ENCODE results near the gene FCSK.
A peak's percentile ranks its signal among the peaks of the same experiment; 100 is the strongest.
"Not testable (repeated sequence)": the region's sequence is repeated elsewhere in the genome, so short reads cannot be mapped to it uniquely, and the experiment has no call there.

FCSK gene

GRCh38 chr16:70412385-70412784 lies 42.0 kb upstream of the FCSK start:
- no peak overlapping the region for H3K4me2 ChIP-seq (ENCODE audit: low read length)
- H4K12ac ChIP-seq (ENCODE audit: low read depth, low read length): no peak overlapping the region
- H3K14ac ChIP-seq (ENCODE audit: low read length): no peak overlapping the region
- no peak overlapping the region for H2AFZ ChIP-seq (ENCODE audit: insufficient read depth, low read length, poor library complexity)
- H3K4me3 ChIP-seq (ENCODE audit: low read depth, low read length): no peak overlapping the region
- H4K91ac ChIP-seq (ENCODE audit: low read depth, low read length): no peak overlapping the region
- H3K9ac ChIP-seq (ENCODE audit: low read length): no peak overlapping the region
- peaks cover 4% of the 10 kb centered on the region for H3K79me2 ChIP-seq (ENCODE audit: control insufficient read depth, insufficient read depth, low read length, poor library complexity)
- no peak overlapping the region for H2BK120ac ChIP-seq (ENCODE audit: insufficient read depth, low read length, poor library complexity)
- no peak overlapping the region for H3K4ac ChIP-seq (ENCODE audit: low read depth, low read length)
- no peak overlapping the region for H4K8ac ChIP-seq (ENCODE audit: low read depth, low read length)
- H3K36me3 ChIP-seq (ENCODE audit: control insufficient read depth in 1 of 2, insufficient read depth in 2 of 2, low read length in 2 of 2): peaks cover 8 to 12% of the 10 kb centered on the region in 2 experiments
- no peak overlapping the region for H2BK12ac ChIP-seq (ENCODE audit: low read length)
- no CpG with 5 or more reads among the region's 8 CpGs for WGBS (ENCODE audit: extremely low coverage, insufficient coverage, insufficient read length)
- H2BK5ac ChIP-seq (ENCODE audit: low read depth, low read length, poor library complexity): no peak overlapping the region
- no peak overlapping the region for H2AK5ac ChIP-seq (ENCODE audit: low read length)
- no peak overlapping the region for H3K23ac ChIP-seq (ENCODE audit: low read length)
- DNase-seq: no peak
- H3K79me1 ChIP-seq (ENCODE audit: low read length): no peaks in the 10 kb centered on the region
- no peaks in the 10 kb centered on the region for H3K27me3 ChIP-seq (ENCODE audit: insufficient read depth, low read length)
- no peaks in the 10 kb centered on the region for H3K9me3 ChIP-seq (ENCODE audit: insufficient read depth, low read depth, low read length)
- H3K18ac ChIP-seq (ENCODE audit: low read length): no peak overlapping the region
- H3K27ac ChIP-seq (ENCODE audit: low read depth, low read length): no peak overlapping the region
- peaks cover 12 to 13% of the 10 kb centered on the region in 2 experiments for H3K4me1 ChIP-seq (ENCODE audit: control insufficient read depth in 1 of 2, insufficient read depth in 2 of 2, low read length in 2 of 2)

DNA sequence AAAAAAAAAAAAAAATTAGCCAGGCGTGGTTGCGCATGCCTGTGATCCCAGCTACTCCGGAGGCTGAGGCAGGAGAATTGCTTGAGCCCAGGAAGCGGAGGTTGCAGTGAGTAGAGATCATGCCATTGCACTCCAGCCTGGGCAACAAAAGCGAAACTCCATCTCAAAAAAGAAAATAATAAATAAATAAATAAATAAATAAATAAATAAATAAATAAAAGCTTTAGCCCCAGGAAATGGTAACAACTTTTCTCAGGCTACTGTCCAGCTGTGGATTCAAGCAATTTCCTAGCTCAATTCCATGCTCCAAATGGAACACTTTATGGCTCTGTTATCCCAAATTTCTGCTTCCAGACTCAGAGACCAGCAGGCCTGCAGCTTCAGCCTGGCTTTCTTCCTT lies 40.8 kb upstream of the FCSK start:
- H4K12ac ChIP-seq (ENCODE audit: low read depth, low read length): not testable (repeated sequence)

GRCh38 chr16:70416748-70417616 lies 37.4 kb upstream of the FCSK start:
- Histone ChIP-seq H3K9me3 (ENCODE audit: insufficient read depth, low read depth, low read length) (no peaks in the 10 kb centered on the region), H3K27me3 (ENCODE audit: insufficient read depth, low read length) (no peaks in the 10 kb centered on the region), H2BK5ac (ENCODE audit: low read depth, low read length, poor library complexity) (no peak overlapping the region), H3K4ac (ENCODE audit: low read depth, low read length) (peak overlapping the region; percentile 65), H3K18ac (ENCODE audit: low read length) (no peak overlapping the region), H3K4me1 (ENCODE audit: control insufficient read depth in 1 of 2, insufficient read depth in 2 of 2, low read length in 2 of 2) (peaks cover 18 to 21% of the 10 kb centered on the region in 2 experiments), H3K36me3 (ENCODE audit: control insufficient read depth in 1 of 2, insufficient read depth in 2 of 2, low read length in 2 of 2) (peaks cover 11 to 17% of the 10 kb centered on the region in 2 experiments), H2AK5ac (ENCODE audit: low read length) (no peak overlapping the region), H4K8ac (ENCODE audit: low read depth, low read length) (no peak overlapping the region), H3K14ac (ENCODE audit: low read length) (no peak overlapping the region), H3K9ac (ENCODE audit: low read length) (no peak overlapping the region), H3K23ac (ENCODE audit: low read length) (no peak overlapping the region), H4K12ac (ENCODE audit: low read depth, low read length) (no peak overlapping the region), H2BK120ac (ENCODE audit: insufficient read depth, low read length, poor library complexity) (no peak overlapping the region), H2BK12ac (ENCODE audit: low read length) (no peak overlapping the region), H3K27ac (ENCODE audit: low read depth, low read length) (no peak overlapping the region), H3K79me1 (ENCODE audit: low read length) (no peaks in the 10 kb centered on the region), H2AFZ (ENCODE audit: insufficient read depth, low read length, poor library complexity) (no peak overlapping the region), H3K4me3 (ENCODE audit: low read depth, low read length) (no peak overlapping the region), H3K79me2 (ENCODE audit: control insufficient read depth, insufficient read depth, low read length, poor library complexity) (peaks cover 3% of the 10 kb centered on the region), H3K4me2 (ENCODE audit: low read length) (no peak overlapping the region), H4K91ac (ENCODE audit: low read depth, low read length) (no peak overlapping the region)
- DNase-seq: no peak
- WGBS (ENCODE audit: extremely low coverage, insufficient coverage, insufficient read length): no CpG with 5 or more reads among the region's 17 CpGs

More for the DNA sequence above, 40.8 kb upstream of the FCSK start:
- H3K36me3 ChIP-seq (ENCODE audit: control insufficient read depth in 1 of 2, insufficient read depth in 2 of 2, low read length in 2 of 2): peaks cover 8 to 12% of the 10 kb centered on the region in 2 experiments
- not testable (repeated sequence) for H3K9me3 ChIP-seq (ENCODE audit: insufficient read depth, low read depth, low read length); H3K27ac ChIP-seq (ENCODE audit: low read depth, low read length); H2BK120ac ChIP-seq (ENCODE audit: insufficient read depth, low read length, poor library complexity); DNase-seq; H3K14ac ChIP-seq (ENCODE audit: low read length); H4K91ac ChIP-seq (ENCODE audit: low read depth, low read length); H2BK12ac ChIP-seq (ENCODE audit: low read length); H3K79me2 ChIP-seq (ENCODE audit: control insufficient read depth, insufficient read depth, low read length, poor library complexity); H3K4ac ChIP-seq (ENCODE audit: low read depth, low read length); H3K18ac ChIP-seq (ENCODE audit: low read length); H2AFZ ChIP-seq (ENCODE audit: insufficient read depth, low read length, poor library complexity); H3K27me3 ChIP-seq (ENCODE audit: insufficient read depth, low read length); H4K8ac ChIP-seq (ENCODE audit: low read depth, low read length); H2BK5ac ChIP-seq (ENCODE audit: low read depth, low read length, poor library complexity); H2AK5ac ChIP-seq (ENCODE audit: low read length); H3K23ac ChIP-seq (ENCODE audit: low read length); H3K9ac ChIP-seq (ENCODE audit: low read length); H3K4me2 ChIP-seq (ENCODE audit: low read length); H3K79me1 ChIP-seq (ENCODE audit: low read length); H3K4me3 ChIP-seq (ENCODE audit: low read depth, low read length)
- H3K4me1 ChIP-seq (ENCODE audit: control insufficient read depth in 1 of 2, insufficient read depth in 2 of 2, low read length in 2 of 2): peaks cover 11 to 13% of the 10 kb centered on the region in 2 experiments
- no CpG with 5 or more reads among the region's 5 CpGs for WGBS (ENCODE audit: extremely low coverage, insufficient coverage, insufficient read length)

GRCh38 chr16:70417661-70418060 lies 36.7 kb upstream of the FCSK start:
- Histone ChIP-seq H4K91ac (ENCODE audit: low read depth, low read length) (no peak overlapping the region), H3K27ac (ENCODE audit: low read depth, low read length) (no peak overlapping the region), H3K27me3 (ENCODE audit: insufficient read depth, low read length) (no peaks in the 10 kb centered on the region), H2AK5ac (ENCODE audit: low read length) (no peak overlapping the region), H3K18ac (ENCODE audit: low read length) (no peak overlapping the region), H3K4me1 (ENCODE audit: control insufficient read depth in 1 of 2, insufficient read depth in 2 of 2, low read length in 2 of 2) (peaks cover 24 to 28% of the 10 kb centered on the region in 2 experiments), H3K79me1 (ENCODE audit: low read length) (peaks cover 3% of the 10 kb centered on the region), H2BK120ac (ENCODE audit: insufficient read depth, low read length, poor library complexity) (no peak overlapping the region), H4K12ac (ENCODE audit: low read depth, low read length) (no peak overlapping the region), H3K36me3 (ENCODE audit: control insufficient read depth in 1 of 2, insufficient read depth in 2 of 2, low read length in 2 of 2) (peaks cover 11 to 17% of the 10 kb centered on the region in 2 experiments), H3K4ac (ENCODE audit: low read depth, low read length) (no peak overlapping the region), H3K23ac (ENCODE audit: low read length) (no peak overlapping the region), H4K8ac (ENCODE audit: low read depth, low read length) (no peak overlapping the region), H3K9ac (ENCODE audit: low read length) (no peak overlapping the region), H3K4me3 (ENCODE audit: low read depth, low read length) (no peak overlapping the region), H3K79me2 (ENCODE audit: control insufficient read depth, insufficient read depth, low read length, poor library complexity) (peaks cover 7% of the 10 kb centered on the region), H3K14ac (ENCODE audit: low read length) (no peak overlapping the region), H3K9me3 (ENCODE audit: insufficient read depth, low read depth, low read length) (no peaks in the 10 kb centered on the region), H3K4me2 (ENCODE audit: low read length) (no peak overlapping the region), H2BK5ac (ENCODE audit: low read depth, low read length, poor library complexity) (no peak overlapping the region), H2BK12ac (ENCODE audit: low read length) (no peak overlapping the region), H2AFZ (ENCODE audit: insufficient read depth, low read length, poor library complexity) (no peak overlapping the region)
- WGBS (ENCODE audit: extremely low coverage, insufficient coverage, insufficient read length): no CpG with 5 or more reads among the region's 7 CpGs
- no peak for DNase-seq

Data from trophoblast cell (in vitro differentiated cells and primary cell).